ES-I3 (cell line): Measurements from ENCODE around the gene BACH2.
"Not testable (repeated sequence)": the region's sequence is repeated elsewhere in the genome, so short reads cannot be mapped to it uniquely, and the experiment has no call there.

Experiments used
- H3K36me3 ChIP-seq: 2 replicates; pipeline ENCODE4 v1.6.1; 2013; ENCODE audit warnings: mild to moderate bottlenecking, low read length, control low read depth, moderate library complexity; ENCODE audit not compliant: insufficient read depth
- H3K4me1 ChIP-seq: 2 replicates; pipeline ENCODE4 v1.6.1; 2013; ENCODE audit warnings: mild to moderate bottlenecking, control low read depth, low read length; ENCODE audit not compliant: insufficient read depth
- H3K9ac ChIP-seq: 2 replicates; pipeline ENCODE4 v1.6.1; 2013; ENCODE audit warnings: low read depth, mild to moderate bottlenecking, low read length, moderate library complexity
- H3K9me3 ChIP-seq: 2 replicates; pipeline ENCODE4 v1.6.1; 2013; ENCODE audit warnings: mild to moderate bottlenecking, low read length, moderate library complexity; ENCODE audit not compliant: control insufficient read depth, insufficient read depth

The BACH2 gene

GRCh38 chr6:89985751-89986493, 310.7 kb downstream of the BACH2 start:
- Histone ChIP-seq H3K4me1 (peaks cover 4% of the 10 kb centered on the region; the same call in 1 of the 2 replicates), H3K9ac (no peak overlapping the region), H3K9me3 (no peaks in the 10 kb centered on the region), H3K36me3 (no peaks in the 10 kb centered on the region)

DNA sequence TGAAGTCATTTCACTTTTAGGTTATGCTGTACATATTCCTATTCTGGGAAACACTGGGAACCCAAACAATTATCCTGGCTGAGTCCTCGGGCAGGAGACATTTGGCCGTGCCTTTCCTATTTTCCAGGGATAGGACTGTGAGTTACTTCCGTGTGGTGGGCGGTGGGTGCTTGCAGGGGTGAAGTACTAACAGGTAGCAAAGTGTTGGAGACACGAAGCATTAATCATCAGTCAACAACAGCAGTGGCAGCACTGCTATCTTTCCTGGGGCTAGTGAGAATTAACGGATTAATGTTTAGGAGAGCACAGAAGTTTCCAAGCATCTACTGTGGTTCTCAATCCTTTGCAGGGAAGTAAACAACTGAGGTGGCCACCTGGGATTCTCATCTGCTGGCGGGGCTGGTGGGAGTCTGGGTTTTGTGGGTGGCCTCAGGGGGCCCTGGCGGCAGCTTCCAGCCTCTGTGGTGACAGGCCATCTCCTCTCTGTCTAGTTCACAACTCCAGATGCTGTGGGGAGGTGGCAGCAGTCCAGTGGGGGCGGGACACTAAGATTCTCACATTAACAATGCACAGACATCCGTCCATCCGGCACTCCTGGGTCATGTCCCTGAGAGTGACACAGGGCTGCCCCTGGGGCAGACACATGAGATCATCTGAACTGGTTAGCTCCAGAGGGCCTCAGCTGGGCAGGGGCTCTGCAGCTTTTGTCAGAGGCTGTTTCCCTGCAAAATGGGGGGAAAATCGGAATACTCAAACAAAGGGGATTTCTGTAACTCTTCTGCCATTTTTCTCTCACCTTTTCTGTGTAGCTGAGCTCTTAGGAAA, 311.5 kb downstream of the BACH2 start:
- H3K9ac ChIP-seq: no peak overlapping the region
- H3K4me1 ChIP-seq: peaks cover 4% of the 10 kb centered on the region; the same call in 1 of the 2 replicates
- no peaks in the 10 kb centered on the region for H3K36me3 ChIP-seq
- H3K9me3 ChIP-seq: no peaks in the 10 kb centered on the region

DNA sequence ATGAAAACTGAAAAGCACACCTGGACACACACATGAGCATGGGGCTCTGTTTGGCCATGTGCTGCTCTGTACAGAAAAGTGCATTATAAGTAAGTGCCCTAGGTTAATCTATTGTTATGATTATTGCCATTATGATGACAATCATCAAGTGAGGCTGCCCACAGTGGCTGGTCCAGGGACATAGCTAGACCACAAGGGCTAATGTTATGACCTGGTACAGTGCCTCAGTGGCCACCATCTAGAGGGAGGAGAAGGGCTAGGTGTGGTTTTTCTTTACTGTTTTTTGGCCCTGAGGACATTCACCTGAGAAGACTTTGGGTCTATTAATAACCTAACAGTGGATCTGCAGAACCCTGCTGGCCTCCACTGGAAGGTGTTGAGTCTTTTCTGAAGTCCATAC, 316.3 kb downstream of the BACH2 start:
- no peaks in the 10 kb centered on the region for H3K9me3 ChIP-seq
- no peak overlapping the region for H3K9ac ChIP-seq
- H3K4me1 ChIP-seq: no peaks in the 10 kb centered on the region
- no peaks in the 10 kb centered on the region for H3K36me3 ChIP-seq

DNA sequence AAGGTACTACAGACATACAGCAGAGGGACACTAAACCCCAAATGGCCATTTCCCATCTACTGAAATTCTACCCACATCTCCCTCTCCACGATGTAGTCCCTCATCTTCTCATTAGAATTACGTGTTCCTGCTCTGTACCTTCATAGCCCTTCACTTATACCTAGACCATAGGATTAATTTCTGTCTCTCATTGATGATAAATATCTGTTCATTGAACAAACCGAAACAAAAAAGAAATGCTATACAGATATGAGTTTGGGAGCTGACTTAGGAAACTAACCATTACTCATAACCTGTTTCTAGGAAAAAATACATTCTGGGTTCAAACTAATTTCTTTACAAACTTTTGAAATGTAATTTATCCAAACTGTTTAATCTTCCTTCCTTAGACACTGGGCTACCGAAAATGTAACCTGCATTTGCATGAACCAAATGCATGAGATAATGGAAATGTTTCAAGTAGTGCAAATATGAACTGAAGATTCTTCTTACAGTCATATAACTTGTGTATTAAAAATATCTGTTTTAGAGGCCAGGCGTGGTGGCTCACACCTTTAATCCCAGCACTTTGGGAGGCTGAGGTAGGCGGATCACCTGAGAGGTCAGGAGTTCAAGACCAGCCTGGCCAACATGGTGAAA, 317.0 kb downstream of the BACH2 start:
- H3K9me3 ChIP-seq: no peaks in the 10 kb centered on the region
- no peaks in the 10 kb centered on the region for H3K4me1 ChIP-seq
- no peak overlapping the region for H3K9ac ChIP-seq
- H3K36me3 ChIP-seq: no peaks in the 10 kb centered on the region

GRCh38 chr6:89978749-89979145, 317.9 kb downstream of the BACH2 start:
- Histone ChIP-seq H3K9me3 (no peaks in the 10 kb centered on the region), H3K36me3 (no peaks in the 10 kb centered on the region), H3K9ac (no peak overlapping the region), H3K4me1 (no peaks in the 10 kb centered on the region)

DNA sequence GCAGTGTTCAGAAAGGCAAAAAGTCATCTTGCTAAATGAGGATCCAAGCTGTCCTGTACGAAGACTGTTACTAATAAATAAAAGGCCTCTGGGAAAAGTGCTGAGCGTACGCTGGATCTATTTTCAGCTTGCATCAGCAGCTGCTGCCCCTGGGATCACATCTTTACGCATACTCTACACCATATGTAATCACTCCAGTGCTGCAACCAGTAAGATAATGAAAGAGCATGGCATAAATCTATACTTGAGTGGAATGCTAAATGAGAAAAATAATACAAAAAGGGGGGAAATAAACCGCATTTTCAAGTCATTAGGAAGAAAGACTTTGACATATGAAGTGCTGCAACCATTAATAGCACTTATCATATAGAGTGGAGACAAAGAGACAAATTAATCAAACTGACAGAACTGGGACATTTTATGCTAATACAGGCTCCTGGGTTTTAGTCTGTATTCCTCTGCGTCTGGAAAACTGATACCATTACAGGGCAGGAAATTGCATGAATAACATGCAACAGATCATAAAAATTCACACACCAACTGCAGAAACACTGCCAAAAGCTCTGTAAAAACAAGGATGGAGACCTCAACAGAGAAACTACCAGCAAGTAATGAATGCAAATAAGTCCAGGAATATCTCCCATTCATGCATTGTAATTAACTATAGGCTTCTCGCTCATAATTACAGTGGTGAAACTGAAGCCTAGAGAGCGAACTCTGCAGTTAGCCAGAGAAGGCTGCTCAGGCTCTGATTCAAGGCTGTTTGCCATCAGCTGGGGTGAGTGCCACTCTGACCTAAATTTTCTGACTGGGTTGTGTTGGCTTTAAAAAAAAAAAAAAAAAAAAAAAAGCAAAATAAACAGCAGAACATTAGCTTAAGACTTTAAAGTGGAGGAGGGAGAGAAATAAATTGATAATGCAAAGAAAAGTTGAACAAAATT, 318.6 kb downstream of the BACH2 start:
- H3K9ac ChIP-seq: no peak overlapping the region
- no peaks in the 10 kb centered on the region for H3K4me1 ChIP-seq
- H3K9me3 ChIP-seq: no peaks in the 10 kb centered on the region
- H3K36me3 ChIP-seq: no peaks in the 10 kb centered on the region

GRCh38 chr6:89976694-89977020, 320.0 kb downstream of the BACH2 start:
- Histone ChIP-seq H3K9me3 (no peaks in the 10 kb centered on the region), H3K4me1 (no peaks in the 10 kb centered on the region), H3K36me3 (no peaks in the 10 kb centered on the region), H3K9ac (no peak overlapping the region)

GRCh38 chr6:89975991-89976693, 320.5 kb downstream of the BACH2 start:
- no peaks in the 10 kb centered on the region for H3K36me3 ChIP-seq
- H3K9ac ChIP-seq: no peak overlapping the region
- H3K4me1 ChIP-seq: no peaks in the 10 kb centered on the region
- no peaks in the 10 kb centered on the region for H3K9me3 ChIP-seq

DNA sequence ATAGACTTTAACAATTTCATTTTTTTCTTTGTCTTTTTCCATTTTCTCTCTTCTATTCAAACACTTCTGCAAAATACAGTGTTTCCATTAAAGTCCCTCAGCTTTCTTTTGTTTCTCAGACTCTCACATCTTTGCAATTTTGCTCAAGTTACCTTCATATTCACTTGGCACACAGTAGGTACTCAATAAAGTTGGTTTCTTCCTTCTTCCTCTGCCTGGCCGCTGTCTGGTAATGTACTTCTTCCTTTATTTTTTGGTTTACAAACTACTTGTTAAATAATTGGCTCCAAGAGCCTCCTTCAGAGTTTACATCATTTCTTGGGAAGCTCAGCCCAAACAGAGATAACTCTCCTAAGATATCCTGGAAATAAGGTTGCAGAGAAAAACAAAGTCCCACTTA, 321.3 kb downstream of the BACH2 start:
- no peaks in the 10 kb centered on the region for H3K36me3 ChIP-seq
- H3K9me3 ChIP-seq: no peaks in the 10 kb centered on the region
- no peaks in the 10 kb centered on the region for H3K4me1 ChIP-seq
- no peak overlapping the region for H3K9ac ChIP-seq

DNA sequence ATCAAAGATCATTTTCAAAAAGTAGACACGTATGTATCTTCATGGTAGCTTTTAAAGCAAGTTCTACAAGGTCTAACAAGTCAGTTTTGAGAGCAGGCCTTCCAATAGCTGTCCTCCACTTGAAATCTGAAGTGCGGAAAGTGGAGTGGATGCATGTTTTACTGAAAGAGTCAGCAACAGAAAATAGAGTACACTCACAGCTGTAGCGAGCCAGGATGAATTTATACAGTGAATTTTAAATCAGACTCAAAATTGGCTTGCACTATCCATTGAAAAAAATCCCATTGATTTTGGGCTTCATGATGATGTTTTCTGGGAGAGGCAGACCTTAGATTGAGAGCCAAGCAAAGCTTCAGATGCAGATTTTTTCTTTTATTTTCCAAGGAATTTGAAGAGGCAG, 321.8 kb downstream of the BACH2 start:
- no peaks in the 10 kb centered on the region for H3K36me3 ChIP-seq
- no peak overlapping the region for H3K9ac ChIP-seq
- no peaks in the 10 kb centered on the region for H3K9me3 ChIP-seq
- H3K4me1 ChIP-seq: no peaks in the 10 kb centered on the region

- H3K36me3 ChIP-seq: no peaks in the 10 kb centered on the region
- H3K9me3 ChIP-seq: no peaks in the 10 kb centered on the region
- H3K9ac ChIP-seq: no peak overlapping the region
- no peaks in the 10 kb centered on the region for H3K4me1 ChIP-seq
These were observed 324.6 kb downstream of the BACH2 start for GRCh38 chr6:89972025-89972381.

GRCh38 chr6:89971338-89972024, 325.2 kb downstream of the BACH2 start:
- H3K36me3 ChIP-seq, H3K9me3 ChIP-seq, H3K9ac ChIP-seq, H3K4me1 ChIP-seq: not testable (repeated sequence)

- H3K9ac ChIP-seq: no peak overlapping the region
- H3K36me3 ChIP-seq: no peaks in the 10 kb centered on the region
- no peaks in the 10 kb centered on the region for H3K9me3 ChIP-seq
- no peaks in the 10 kb centered on the region for H3K4me1 ChIP-seq
These were observed 325.9 kb downstream of the BACH2 start for GRCh38 chr6:89970609-89971337.
